Measurements from ENCODE around the gene LRRN2.

DNA sequence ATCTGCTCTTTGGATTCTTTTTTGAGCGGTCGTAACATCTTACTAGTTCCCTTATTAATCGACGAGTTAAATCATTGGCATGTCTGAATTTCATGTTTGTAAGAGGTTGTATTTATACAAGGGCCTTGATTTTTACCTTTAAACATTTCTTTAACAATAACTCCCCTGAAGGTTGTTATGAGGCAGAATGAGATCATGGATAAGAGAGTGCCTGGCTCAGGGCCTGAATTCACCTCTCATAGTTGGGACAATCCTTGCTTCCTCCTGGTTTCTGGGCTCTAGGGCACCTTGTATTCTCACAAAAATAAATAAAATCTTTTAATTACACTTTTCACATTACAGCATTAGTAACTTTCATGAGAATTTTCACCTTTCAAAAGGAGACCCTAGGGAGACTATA is 113.9 kb downstream of the LRRN2 start:
- TF ChIP-seq TAF1 (IDR thresholded peaks at IDR 0.05; ENCODE audit: low read depth, low read length) (no peak), POLR2AphosphoS5 (IDR thresholded peaks at IDR 0.05; ENCODE audit: low read depth, low read length) (no peak), POLR2A (IDR thresholded peaks at IDR 0.05; ENCODE audit: low read depth, low read length) (no peak), PAX5 (IDR thresholded peaks at IDR 0.05; ENCODE audit: insufficient read depth, low read length, severe bottlenecking) (no peak), POU2F2 (IDR thresholded peaks at IDR 0.05; ENCODE audit: low read depth, low read length) (no peak), SPI1 (IDR thresholded peaks at IDR 0.05; ENCODE audit: low read depth, low read length) (no peak)

Measured in GM12891 (cell line).